Psoas muscle (tissue), 8 donors: ENCODE measurements around the gene MAP2K7. TPM values are rescaled to one million over a fixed set of nuclear protein-coding genes. Genes with fewer than 3 reads are reported as not detected.

Experiments
- ATAC-seq, 4 donors: fragments of 200-7000 bp; cut with Tn5 transposase; one replicate each; pipeline ENCODE4 v1.9.1; 2020; ENCODE audit warnings: moderate library complexity in 3 of 4, mild to moderate bottlenecking in 2 of 4
- DNase-seq, 2 donors: peaks; one replicate each; pipeline ENCODE4 v3.0.0-alpha.2; 2020
- H3K27ac ChIP-seq: fragments of 200-600 bp; one replicate; pipeline ENCODE4 v1.8.0; 2022
- H3K27me3 ChIP-seq, 3 donors: fragments of 200-600 bp in 1 of 3; one replicate each; pipeline versions ENCODE4 v1.6.1 to v1.8.0; 2013 to 2022; ENCODE audit warnings: low read length in 2 of 3, mild to moderate bottlenecking in 2 of 3, moderate library complexity in 1 of 3; ENCODE audit not compliant: insufficient read depth in 3 of 3
- H3K36me3 ChIP-seq, 2 donors: fragments of 200-600 bp in 1 of 2; one replicate each; pipeline versions ENCODE4 v1.6.1 to v1.8.0; 2013 to 2022; ENCODE audit warnings: low read depth in 1 of 2, mild to moderate bottlenecking in 1 of 2, moderate library complexity in 1 of 2; ENCODE audit not compliant: insufficient read depth in 1 of 2
- H3K4me1 ChIP-seq: fragments of 200-600 bp; one replicate; pipeline ENCODE4 v1.8.0; 2022
- H3K4me3 ChIP-seq: fragments of 200-600 bp; one replicate; pipeline ENCODE4 v1.8.0; 2022; ENCODE audit warnings: mild to moderate bottlenecking
- H3K9me3 ChIP-seq: fragments of 200-600 bp; one replicate; pipeline ENCODE4 v1.8.0; 2022
- CTCF ChIP-seq: fragments of 200-600 bp; IDR thresholded peaks from one replicate; pipeline ENCODE4 v1.8.0; 2022; ENCODE audit warnings: antibody characterized with exemption
- WGBS, 3 donors: extraction: QIAGEN DNeasy Blood & Tissue Kit; methylation state at CpG; one replicate each; pipeline versions ENCODE4 v1.1.6 to v1.1.7; 2013; 5-methylcytosine and 5-hydroxymethylcytosine counted together
- intact Hi-C, 2 donors: fragments of 100-400 bp; cut with DNase I; formaldehyde crosslinking; loops; one replicate each; pipeline versions ENCODE4 v1.11.0 to v1.14.2; 2022
- polyA plus RNA-seq, 3 donors: library from polyadenylated mRNA; stranded (reverse); fragments of 200-250 nt; gene quantifications; one replicate each; pipeline ENCODE4 v1.2.3, GENCODE V29; 2013
- total RNA-seq, 4 donors: library from RNA; stranded (reverse); fragmentation: NEBNext Ultra II Directional in 2 of 4; extraction: Animal tissue kit (Norgen Biotek cat#: 25700) in 2 of 4; gene quantifications; one replicate each; pipeline versions ENCODE4 v1.2.1 to v1.2.4, GENCODE V29; 2021 to 2023
- donor health status: healthy with polysubstance abuse.
- donor health status: DM: no; HTN: no; CAD: no; lungs with moderate emphysema.
- donor health status: Bipolar disorder and iron deficiency.
- donor health status: healthy.
- donor health status: DM: yes; HTN: yes; CAD: no.
- donor health status: DM: no; HTN: no; CAD: no.
- donor health status: DM: no; HTN: no; CAD: no.
- donor health status: DM: yes; HTN: yes; CAD: no.

Gene MAP2K7
- total and polyA plus RNA-seq, 7 donors = 35.4 to 72.5 (median 43.9) TPM

GRCh38 chr19:7900931-7901330, 2.7 kb upstream of the MAP2K7 start:
- H3K27ac ChIP-seq = no peak overlapping the region
- intact Hi-C loops = loop anchor here in 1 of 2 donors (5.0 kb wide), 1 partner anchor 931 kb away; the partner anchor contains the start of genes MBD3L1 and ZNF558

GRCh38 chr19:7901337-7901736, 2.3 kb upstream of the MAP2K7 start:
- DNase-seq = no peak
- intact Hi-C loops = loop anchor here in 1 of 2 donors (5.0 kb wide), 1 partner anchor 931 kb away; the partner anchor contains the start of genes MBD3L1 and ZNF558

More at GRCh38 chr19:7900931-7901330, 2.7 kb upstream of the MAP2K7 start:
- Histone ChIP-seq H3K4me1 (peaks cover 23% of the 10 kb centered on the region), H3K27me3 (no peaks in the 10 kb centered on the region), H3K9me3 (no peaks in the 10 kb centered on the region), H3K4me3 (no peak overlapping the region), H3K36me3 (peaks cover 0 to 4% of the 10 kb centered on the region in 2 donors)
- DNase-seq (no peak), ATAC-seq (no peak)
- no peak for TF ChIP-seq CTCF
- 17 to 53% (median 38%) methylated on average over 3 of the region's 3 CpGs for WGBS, 3 donors

GRCh38 chr19:7902796-7903243, 857 bp upstream of the MAP2K7 start:
- no peaks in the 10 kb centered on the region for H3K27me3 ChIP-seq
- peaks cover 0 to 11% of the 10 kb centered on the region in 2 donors for H3K36me3 ChIP-seq
- no peak for TF ChIP-seq CTCF
- intact Hi-C loops = loop anchor here in 1 of 2 donors (5.0 kb wide), 1 partner anchor 929 kb away; the partner anchor contains the start of genes MBD3L1 and ZNF558
- peaks cover 27% of the 10 kb centered on the region for H3K4me1 ChIP-seq
- DNase-seq = no peak
- H3K4me3 ChIP-seq = peak overlapping the region; percentile 86
- ATAC-seq = no peak
- no peaks in the 10 kb centered on the region for H3K9me3 ChIP-seq
- H3K27ac ChIP-seq = peak overlapping the region; percentile 91
- WGBS, 3 donors = 6 to 14% (median 9%) methylated on average over 20 of the region's 20 CpGs

More at GRCh38 chr19:7901337-7901736, 2.3 kb upstream of the MAP2K7 start:
- Histone ChIP-seq H3K9me3 (no peaks in the 10 kb centered on the region), H3K27ac (no peak overlapping the region), H3K4me3 (no peak overlapping the region), H3K36me3 (peaks cover 0 to 8% of the 10 kb centered on the region in 2 donors), H3K27me3 (no peaks in the 10 kb centered on the region), H3K4me1 (peaks cover 23% of the 10 kb centered on the region)
- 82 to 88% (median 82%) methylated on average over 7 of the region's 7 CpGs for WGBS, 3 donors
- no peak for ATAC-seq
- no peak for TF ChIP-seq CTCF

- H3K27me3 ChIP-seq = no peaks in the 10 kb centered on the region
- ATAC-seq (peak; percentile 39 to 65 (median 54)), DNase-seq (peak; percentile 70 to 83)
- peaks cover 27% of the 10 kb centered on the region for H3K4me1 ChIP-seq
- H3K27ac ChIP-seq = peak overlapping the region; percentile 91
- no peaks in the 10 kb centered on the region for H3K9me3 ChIP-seq
- peak overlapping the region; percentile 86 for H3K4me3 ChIP-seq
- WGBS, 3 donors = 11 to 19% (median 19%) methylated on average over 31 to 65 of the region's 68 CpGs
- H3K36me3 ChIP-seq = peaks cover 0 to 16% of the 10 kb centered on the region in 2 donors
- intact Hi-C loops = loop anchor here in 1 of 2 donors (5.0 kb wide), 1 partner anchor 928 kb away; the partner anchor contains the start of genes MBD3L1 and ZNF558
- no peak for TF ChIP-seq CTCF
Observed at GRCh38 chr19:7904074-7905020, 670 bp downstream of the MAP2K7 start.
